GM19023 (cell line): ENCODE measurements around the gene FAM20B.
A peak's percentile ranks its signal among the peaks of the same experiment; 100 is the strongest.
"Not testable (repeated sequence)": the region's sequence is repeated elsewhere in the genome, so short reads cannot be mapped to it uniquely, and the experiment has no call there.

Experiments
- ATAC-seq: cut with Tn5 transposase; IDR thresholded peaks from one replicate; pipeline ENCODE4 v1.9.1; 2021; ENCODE audit warnings: mild to moderate bottlenecking, moderate library complexity; ENCODE audit not compliant: unreplicated experiment

FAM20B gene

DNA sequence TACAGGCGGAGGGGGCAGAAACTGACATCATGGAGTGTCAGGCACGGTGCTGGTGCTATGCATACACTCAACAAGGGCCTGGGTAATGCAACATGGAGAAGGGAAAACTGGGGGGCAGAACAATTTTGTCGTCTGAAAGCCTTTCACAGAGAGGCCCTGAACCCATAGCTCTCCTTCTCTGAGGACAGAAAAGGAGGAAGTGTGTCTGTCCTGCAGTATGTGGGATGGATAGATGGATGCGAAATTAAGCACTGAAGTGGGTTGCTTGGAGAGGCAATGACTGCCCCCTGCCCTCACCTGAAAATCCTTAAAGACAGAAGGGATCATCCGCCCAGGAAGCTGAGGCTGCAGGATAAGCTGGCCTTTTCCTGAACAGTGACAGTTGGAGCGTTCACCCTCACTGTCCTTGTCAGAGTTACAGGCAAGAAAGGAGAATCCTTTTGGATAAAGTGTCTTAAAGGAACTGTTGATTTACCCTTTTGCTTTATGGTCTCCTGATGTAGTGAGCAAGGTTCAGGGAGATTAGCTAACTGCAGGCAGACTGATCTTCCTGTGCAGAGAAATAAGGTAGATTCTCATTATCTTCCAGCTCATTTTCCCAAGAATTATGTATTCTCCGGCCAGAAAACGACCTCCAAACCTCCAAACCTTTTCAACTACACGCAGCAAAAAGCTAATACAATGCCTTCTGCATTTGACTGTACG lies 1.6 kb upstream of the FAM20B start:
- no peak for ATAC-seq

DNA sequence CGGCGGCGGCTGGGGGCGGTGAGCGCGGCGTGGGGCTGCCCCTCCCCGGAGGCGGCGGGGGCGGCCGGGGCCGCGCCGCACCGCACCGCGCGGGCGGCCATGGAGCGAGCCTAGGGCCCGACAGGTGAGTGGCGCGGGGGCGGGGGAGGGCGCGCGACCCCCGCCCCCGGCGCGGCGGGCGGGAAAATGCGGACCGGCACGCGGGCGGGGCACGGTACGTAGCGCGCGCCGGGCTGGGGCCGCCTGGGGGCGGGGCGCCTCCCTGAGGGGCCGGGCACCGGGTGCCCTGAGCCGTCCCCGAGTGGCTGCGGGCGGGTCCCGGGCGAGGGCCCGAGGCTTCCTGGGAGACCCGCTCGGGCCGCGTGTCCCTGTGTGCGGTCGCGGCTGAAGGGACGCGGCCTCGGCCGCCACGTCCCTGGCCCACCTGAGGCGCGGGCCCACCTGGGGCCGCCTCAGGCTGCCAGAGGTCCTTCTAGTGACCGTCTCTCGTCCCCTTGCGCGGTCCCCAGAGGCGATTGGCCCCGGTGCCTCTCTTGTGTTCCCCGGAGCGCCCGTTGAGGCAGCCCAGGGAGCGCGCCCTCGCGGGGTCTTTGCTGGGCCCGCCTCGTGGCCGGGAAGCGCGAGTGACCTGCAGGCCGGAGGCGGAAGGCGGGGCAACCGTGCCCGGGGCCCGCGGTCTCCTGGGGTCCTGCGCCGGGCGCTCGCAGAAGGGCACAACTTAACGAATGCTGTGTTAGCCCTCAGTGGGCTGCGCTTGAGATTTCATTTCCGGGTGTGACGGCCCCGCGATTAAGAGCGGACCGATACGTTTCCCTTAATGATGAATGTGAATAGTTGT lies 500 bp downstream of the FAM20B start:
- peak; percentile 77 for ATAC-seq

DNA sequence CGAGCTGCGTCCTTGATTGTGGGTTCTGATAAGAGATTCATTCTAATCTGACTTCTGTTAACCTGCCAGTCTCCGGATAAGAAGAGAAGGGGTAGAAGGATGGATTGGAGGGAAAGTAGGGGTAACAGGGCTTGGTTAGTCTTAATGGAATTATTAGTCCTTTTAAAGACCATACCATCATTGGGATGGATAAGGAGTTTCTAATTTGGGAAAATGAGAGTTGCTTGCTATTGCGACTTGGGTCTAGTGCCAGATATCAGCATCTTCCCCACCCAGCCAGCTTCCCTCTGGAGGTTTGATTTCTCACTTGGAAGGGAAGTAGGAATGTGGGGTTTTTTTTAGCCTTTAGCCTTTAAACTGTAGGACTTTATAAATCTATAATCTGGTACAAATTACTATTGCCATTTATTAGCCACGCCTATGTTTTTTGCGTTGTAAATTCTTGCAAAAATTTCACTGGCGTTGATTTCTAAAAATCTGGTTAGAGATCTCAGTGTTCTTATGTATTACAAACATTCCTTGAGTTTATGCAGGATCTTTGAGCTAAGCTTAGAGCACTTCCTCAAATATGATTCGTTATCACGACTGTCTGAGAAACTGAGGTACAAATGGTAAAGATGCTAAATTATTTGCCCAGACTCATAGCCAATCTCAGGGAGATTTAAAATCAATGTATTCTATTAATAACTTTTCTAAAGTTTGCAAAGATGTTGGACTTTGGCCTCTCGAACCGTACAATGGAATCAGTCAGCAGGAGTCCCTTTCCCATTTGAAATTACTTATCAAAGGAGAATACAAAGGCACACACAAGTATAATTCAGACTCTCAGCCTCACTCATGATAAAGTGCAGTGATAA lies 1.3 kb downstream of the FAM20B start:
- no peak for ATAC-seq

DNA sequence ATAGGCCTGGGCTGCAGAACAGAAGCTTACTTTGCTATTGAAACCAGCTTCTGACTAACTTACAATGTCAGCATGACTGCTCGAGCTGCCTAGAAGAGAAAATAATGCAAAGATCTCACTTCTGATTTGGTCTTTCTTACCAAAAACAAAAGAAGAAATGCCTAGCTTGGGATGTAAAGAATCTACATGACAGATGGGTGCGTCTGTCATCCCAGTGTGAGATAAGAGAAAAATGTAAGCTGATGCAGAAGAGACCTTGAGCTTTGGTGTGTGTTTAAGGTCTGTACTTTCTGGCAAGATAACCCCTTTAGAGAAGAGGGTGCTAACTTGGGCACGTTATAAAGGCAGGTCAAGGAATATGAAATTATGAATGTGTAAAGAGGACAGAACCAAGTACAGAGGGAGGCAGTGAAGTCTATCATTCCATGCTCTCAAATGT lies 3.6 kb downstream of the FAM20B start:
- ATAC-seq, result no peak

DNA sequence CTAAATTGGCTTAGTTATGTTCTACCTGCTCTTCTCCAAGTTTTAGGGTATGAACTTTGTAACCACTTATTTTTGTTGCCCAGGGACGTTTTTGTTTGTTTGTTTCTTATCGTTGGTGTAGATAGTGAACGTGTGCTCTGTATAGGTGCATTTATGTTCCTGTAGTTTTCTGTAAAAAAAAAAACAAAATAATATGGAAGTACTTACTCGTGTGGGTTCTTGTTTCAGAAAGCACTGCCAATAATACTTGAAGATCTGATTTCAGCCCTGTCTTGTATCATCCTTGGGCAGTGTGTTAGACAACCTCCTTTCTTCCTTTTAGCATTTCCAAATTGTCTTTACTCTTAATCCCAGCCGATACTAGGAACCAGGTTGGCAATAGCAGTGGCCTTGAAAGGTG lies 4.4 kb downstream of the FAM20B start:
- ATAC-seq, result no peak

DNA sequence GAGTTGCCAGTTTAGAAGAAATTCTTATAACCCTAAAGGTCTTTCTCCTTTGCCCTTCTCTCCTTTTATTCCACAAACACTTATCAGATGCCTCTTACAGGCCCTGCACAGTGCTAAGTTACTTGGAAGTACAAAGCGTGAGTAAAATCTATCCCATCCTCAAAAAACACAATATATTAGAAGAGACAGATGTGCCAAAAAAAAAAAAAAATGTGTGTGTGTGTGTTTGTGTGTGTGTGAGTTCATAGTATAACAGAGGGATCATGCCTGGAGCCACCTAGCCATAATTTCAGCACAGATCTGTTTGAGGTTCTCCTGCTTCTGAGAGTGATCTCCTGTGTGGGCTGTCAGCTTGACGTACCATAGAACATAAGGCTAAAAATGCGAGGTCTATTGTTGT lies 5.0 kb downstream of the FAM20B start:
- ATAC-seq, result no peak

DNA sequence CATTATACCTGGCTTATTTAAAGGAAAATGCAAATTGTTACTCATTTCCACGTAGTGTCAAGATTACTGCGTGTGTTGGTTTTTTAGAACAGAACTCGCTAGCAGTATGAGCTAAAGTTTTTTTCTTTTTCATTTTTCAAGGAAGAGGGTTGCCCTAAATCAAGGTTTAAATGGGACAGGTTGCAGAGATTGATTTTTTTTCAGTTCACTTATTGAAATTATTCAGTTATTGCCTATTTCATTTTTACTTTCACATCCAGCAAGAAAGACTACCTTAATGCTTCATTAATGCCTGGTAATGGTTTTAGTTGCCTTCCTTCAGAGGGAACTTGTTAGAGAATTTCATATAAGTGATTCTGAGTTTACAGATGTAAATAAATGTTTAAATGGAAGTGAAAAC lies 5.6 kb downstream of the FAM20B start:
- ATAC-seq, result no peak

DNA sequence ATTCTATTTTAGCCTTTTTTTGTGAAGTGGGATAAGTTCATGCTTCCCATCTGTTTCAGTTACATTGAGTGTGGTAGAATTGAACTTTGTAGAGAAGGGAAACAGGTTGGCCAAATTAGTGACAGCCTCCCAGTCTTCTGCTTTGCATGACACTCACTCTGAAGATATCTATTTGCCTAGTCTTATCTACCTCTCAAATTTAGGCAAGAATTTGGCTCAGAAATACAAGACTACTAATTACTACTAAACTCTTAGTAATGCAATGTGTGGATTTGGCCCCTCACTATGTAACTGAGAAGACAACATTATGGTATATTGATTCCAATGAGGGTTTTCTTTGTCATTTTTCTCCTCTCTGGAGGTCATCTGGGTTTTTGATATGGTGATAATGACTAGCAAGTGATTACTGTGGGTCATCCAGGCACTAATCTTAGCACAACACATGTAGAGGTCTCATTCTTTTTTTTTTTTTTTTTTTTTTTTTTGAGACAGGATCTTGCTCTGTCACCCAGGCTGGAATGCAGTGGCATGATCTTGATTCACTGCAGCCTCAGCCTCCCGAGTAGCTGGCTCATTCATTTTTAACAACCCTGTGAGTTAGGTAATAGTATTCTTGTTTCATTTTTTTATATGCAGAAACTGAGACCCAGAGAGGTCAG lies 6.3 kb downstream of the FAM20B start:
- no peak for ATAC-seq

DNA sequence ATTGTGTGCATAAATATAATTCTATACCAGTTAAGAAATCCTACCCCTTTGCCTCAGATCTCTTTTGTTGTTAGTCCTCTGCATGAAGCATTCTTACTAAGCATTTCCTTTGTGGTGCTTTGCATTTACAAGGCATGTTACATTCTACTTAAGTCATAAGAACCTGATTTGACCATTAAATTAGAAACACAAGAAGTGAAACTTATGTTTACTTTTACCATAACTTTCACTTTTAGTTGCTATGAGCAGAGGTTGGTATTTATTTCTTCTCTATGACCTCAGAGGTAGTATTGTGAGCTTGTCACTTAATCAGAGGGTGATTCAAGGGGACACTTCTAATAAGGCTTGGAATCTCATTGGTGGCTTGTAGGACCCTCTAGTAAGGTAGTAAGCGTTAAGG lies 9.0 kb downstream of the FAM20B start:
- peak; percentile 75 for ATAC-seq

DNA sequence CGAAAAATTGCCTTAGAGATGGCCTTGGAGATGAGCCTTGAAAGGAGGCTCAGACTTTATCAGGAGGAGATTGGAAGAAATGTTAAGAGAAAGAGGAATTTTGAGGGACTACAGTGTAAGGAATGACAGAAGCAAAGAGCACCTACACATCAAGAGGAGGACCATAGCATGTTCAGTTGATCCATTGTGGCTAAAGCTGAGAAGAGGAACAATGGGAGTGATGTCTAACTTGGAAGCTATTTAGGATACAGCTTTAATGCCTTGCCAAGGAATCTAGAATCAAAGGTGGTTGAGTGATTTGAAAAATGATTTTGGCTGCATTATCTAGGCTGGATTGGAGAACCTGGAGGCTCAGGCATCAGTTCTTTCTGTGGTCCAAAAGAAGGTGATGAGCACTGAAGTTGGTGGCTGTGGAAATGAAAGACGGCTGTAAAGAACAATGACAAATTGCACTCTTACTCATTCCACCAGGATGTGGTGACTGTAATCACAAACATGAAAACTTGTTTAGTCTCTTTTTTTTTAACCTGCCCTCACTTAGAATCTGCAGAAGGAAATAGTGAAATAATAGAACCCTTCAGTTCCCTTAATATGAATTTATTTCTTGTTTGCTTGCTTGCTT lies 11.3 kb downstream of the FAM20B start:
- no peak for ATAC-seq

DNA sequence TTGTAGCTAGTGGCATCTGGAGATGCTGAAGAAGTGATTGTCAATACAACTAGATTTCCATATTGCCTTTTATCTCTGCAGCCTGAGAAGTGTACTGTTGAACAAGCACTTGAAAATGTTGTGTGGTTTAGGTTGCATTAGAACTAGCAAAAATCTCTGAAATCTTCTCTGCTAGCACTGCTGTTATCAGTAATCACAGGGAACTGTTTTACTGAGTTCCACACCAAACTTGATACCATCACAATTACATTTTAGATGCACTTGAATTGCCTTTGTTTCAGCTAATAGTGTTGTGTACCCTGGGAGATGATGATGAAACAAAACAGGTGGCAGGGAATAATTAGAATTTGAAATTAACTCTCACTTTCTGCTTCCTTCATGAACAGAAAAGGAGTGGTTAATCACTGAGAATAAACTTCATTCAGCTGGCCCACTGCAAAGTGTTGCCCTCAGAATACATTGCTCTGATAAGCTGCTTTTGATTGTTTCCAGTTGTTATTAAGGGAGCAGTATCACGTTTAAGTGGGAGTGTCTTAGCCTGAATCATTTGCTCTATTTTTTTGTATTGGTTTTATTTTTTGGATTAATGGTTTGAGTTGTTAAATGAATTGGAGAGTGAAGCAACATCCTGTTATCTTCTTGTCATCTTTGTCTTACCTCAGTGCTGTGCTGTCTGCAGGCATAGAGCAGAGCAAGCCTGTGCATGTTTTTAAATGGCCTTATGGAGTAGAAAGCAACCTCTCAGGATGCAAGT lies 13.0 kb downstream of the FAM20B start:
- no peak for ATAC-seq

DNA sequence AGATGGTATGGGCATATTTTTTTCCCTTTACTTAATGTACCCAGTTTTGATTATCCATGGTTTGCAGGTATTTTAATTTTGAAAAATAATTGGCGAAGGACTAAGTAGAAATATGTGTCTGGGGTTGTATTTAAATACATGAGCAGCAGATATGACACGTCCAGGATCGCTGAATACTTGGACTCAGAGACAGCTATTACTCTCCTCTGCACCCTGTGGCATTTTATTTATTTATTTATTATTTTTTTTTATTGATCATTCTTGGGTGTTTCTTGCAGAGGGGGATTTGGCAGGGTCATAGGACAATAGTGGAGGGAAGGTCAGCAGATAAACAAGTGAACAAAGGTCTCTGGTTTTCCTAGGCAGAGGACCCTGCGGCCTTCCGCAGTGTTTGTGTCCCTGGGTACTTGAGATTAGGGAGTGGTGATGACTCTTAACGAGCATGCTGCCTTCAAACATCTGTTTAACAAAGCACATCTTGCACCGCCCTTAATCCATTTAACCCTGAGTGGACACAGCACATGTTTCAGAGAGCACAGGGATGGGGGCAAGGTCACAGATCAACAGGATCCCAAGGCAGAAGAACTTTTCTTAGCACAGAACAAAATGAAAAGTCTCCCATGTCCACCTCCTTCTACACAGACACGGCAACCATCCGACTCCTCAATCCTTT lies 13.9 kb downstream of the FAM20B start:
- not testable (repeated sequence) for ATAC-seq

DNA sequence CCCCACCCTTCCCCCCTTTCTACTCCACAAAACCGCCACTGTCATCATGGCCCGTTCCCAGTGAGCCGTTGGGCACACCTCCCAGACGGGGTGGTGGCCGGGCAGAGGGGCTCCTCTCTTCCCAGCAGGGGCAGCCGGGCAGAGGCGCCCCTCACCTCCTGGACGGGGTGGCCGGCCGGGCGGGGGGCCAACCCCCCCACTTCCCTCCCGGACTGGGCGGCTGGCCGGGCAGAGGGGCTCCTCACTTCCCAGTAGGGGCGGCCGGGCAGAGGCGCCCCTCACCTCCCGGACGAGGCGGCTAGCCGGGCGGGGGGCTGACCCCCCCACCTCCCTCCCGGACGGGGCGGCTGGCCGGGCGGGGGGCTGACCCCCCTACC lies 14.5 kb downstream of the FAM20B start:
- ATAC-seq, result not testable (repeated sequence)

DNA sequence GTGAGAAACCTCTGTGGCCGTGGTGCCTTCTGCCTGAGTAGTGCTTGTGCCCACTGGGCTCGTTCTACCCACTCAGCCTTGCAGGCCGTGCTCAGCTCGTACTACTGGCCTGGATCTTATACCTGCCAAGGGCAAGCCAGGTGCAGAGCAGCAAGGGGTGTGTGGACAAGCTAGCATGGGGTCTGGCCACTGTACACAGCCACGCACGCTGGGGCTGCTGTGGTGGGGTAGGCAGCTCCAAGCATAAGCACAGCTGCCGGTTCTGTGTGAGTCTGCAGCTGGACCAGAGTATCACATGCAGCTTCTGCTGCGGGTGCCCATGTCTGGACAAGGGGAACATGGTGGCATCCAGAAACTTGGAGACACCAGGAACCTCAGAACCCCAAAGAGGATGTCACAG lies 16.4 kb downstream of the FAM20B start:
- no peak for ATAC-seq

DNA sequence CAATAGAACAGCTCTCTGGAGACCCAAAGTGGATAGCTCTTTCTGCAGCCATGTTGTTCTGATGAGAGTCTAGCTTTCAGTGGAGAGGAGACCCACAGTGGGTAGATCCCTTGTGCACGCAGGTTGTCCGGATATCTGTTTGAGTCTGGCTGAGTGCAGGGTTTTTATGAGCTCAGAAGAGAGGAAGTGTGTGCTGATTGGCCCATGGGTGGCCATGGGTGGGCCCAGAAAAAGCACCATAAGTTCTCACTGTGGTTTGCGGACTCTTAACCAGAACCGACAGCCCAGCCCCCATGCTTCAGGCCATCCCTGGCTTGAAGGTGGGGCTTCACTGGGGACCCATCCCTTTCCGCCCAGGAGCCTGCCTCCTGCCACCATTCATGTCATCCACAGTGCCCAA lies 17.0 kb downstream of the FAM20B start:
- ATAC-seq, result no peak

DNA sequence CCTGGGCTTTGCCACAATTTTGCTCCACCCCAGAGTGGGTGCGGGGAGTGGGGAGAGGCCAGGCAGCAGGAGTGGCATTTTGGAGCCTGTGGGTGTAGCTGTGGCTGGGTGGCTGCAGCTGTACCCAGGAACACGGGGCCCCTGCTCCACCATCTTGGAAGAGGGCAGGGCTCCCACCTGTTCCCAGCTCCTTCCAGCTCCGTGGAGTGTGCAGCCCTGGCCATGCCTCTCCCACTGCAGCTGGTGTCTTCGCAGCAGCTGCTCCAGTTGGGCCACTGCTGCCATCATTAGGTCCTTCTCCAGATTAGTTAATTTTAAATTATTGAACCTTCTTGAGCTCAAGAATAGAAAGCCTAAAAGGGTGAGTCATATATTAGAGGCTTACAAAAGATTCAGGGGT lies 17.6 kb downstream of the FAM20B start:
- ATAC-seq, result no peak

DNA sequence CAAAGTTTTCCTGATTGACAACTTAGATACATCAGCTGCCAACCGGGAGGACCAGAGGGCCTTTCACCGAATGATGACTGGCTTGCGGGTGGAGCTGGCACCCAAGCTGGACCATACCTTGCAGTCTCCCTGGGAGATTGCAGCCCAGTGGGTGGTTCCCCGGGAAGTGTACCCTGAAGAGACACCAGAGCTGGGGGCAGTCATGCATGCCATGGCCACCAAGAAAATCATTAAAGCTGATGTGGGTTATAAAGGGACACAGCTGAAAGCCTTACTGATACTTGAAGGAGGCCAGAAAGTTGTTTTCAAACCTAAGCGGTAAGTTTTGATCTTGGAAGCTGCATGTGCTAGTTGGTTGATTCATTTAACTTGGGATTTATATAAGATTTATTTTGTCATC lies 18.2 kb downstream of the FAM20B start:
- no peak for ATAC-seq

DNA sequence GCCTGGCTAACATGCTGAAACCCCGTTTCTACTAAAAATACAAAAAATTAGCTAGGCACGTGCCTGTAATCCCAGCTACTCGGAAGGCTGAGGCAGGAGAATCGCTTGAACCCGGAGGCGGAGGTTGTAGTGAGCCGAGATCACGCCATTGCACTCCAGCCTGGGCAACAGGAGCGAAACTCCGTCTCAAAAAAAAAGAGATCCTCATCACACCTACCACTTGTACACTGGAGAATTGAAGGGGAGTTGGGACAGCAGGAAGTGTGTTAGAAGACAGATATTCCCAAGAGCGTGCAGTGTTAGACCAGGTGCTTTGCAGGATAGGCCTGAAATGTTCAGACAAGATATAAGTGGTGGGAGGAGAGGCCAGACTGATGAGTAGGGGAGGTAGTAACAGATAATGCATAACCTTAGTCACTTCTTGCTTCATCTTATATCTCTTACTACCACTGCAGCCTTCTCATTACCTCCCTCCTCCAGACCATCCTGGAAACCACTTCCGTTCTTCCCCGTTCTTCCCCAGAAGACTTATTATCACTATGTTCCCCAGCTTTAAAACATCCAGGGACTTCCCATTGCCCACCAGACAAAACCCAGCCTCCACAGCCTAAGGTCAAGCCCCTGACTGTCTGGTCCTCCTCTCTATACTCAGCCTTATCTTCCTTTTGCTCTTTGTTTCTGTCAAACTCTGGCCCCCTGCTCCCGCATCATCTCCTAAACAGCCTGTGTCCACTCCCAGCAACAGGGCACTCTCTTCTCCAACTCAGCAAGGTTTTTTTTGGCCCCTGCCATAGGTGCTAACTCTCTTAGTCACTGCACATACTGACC lies 21.3 kb downstream of the FAM20B start:
- no peak for ATAC-seq
